GM21786 (cell line): ENCODE data around the gene IFIT1.
"Not testable (repeated sequence)": the region's sequence is repeated elsewhere in the genome, so short reads cannot be mapped to it uniquely, and the experiment has no call there.

Experiments
- ATAC-seq: cut with Tn5 transposase; IDR thresholded peaks from one replicate; pipeline ENCODE4 v1.9.1; 2021; ENCODE audit not compliant: unreplicated experiment

Gene IFIT1

DNA sequence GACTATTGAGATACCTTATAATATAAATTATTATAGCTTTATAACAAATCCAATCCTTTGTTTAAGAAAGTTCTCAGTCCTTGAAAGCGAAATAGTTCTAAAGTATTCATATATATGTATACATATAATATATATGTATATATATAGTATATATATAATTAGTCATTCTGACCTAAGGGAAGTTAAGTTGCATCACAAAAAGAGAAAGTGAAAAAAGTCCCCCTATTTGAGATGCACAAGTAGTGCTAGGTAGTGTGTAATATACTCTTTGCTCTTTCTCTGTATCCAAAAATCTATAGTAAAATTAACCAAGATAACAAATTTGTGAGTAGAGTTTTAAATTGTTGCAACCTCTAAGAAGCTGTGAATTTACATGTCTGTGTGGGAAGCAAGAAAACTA lies 27.9 kb upstream of the IFIT1 start:
- ATAC-seq, result peak; percentile 37

- ATAC-seq, result peak; percentile 72
Observed at GRCh38 chr10:89367529-89367928, 24.9 kb upstream of the IFIT1 start.

- ATAC-seq, result no peak
Observed at GRCh38 chr10:89368129-89368528, 24.3 kb upstream of the IFIT1 start.

- no peak for ATAC-seq
Observed at GRCh38 chr10:89369156-89370105, 23.0 kb upstream of the IFIT1 start.

DNA sequence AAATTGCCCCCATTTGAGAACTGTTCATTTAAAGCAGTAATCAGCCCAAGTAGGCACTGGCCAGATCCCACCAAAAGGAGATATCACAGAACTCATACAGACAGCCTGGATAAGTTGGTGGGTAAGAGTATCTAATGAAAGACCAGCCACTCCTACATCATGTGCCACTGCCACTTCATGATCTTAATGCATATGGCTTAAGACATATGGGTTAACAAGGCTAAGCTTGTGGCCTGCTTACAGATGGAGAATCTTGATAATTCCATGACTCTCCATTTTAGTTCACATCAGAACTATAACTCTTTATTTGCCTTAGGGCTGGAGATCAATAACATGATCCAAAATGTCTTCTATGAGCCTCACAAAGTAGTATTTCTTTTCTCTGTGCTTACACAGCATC lies 21.3 kb upstream of the IFIT1 start:
- ATAC-seq, result no peak

- no peak for ATAC-seq
Observed at GRCh38 chr10:89371987-89372386, 20.4 kb upstream of the IFIT1 start.

GRCh38 chr10:89373916-89374711 lies 18.3 kb upstream of the IFIT1 start:
- no peak for ATAC-seq

- no peak for ATAC-seq
Observed at GRCh38 chr10:89374713-89375141, 17.7 kb upstream of the IFIT1 start.

GRCh38 chr10:89377705-89378637 lies 14.5 kb upstream of the IFIT1 start, which contains the start of gene IFIT1B:
TSS of gene IFIT1B (plus strand) at chr10:89378056. CDS start at chr10:89378136, 80 bp downstream.
- ATAC-seq, result no peak

DNA sequence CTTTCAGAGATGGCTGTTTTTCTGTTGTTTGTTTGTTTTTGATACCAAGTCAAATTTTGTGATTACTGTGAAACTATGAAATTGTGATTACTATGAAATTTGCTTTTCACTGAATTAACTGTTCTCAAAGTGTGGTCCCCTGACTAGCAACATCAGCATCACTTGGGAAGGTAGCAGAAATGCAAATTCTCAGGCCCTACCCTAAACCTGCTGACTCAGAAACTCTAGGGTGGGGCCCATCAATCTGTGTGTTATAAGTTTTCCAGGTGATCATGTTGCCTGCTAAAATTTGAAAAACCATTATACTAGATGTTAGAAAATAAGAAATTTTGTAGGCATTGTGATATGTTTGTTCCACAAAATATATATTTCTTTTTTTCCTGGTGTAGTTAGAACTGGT lies 13.3 kb upstream of the IFIT1 start:
- ATAC-seq, result no peak

DNA sequence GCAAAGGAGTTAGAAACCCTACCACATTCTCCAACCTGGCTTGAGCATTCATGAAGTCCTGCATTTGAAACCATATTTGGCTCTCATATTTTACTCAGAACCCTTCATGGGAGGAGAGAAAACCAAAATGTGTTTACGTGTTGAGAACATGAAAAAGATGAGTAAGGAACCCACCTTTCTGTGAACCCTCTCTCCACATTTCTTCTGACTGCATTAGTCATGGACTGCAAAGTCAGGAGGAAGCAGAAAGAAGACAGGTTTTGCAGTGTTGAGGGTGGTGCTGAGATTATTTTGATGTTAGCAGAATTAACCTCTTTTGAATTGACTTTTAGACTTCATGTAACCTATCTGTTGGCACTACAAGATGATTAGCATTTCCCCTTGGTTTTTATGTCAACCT lies 9.7 kb upstream of the IFIT1 start:
- no peak for ATAC-seq

- no peak for ATAC-seq
Observed at GRCh38 chr10:89384474-89385340, 7.7 kb upstream of the IFIT1 start.

DNA sequence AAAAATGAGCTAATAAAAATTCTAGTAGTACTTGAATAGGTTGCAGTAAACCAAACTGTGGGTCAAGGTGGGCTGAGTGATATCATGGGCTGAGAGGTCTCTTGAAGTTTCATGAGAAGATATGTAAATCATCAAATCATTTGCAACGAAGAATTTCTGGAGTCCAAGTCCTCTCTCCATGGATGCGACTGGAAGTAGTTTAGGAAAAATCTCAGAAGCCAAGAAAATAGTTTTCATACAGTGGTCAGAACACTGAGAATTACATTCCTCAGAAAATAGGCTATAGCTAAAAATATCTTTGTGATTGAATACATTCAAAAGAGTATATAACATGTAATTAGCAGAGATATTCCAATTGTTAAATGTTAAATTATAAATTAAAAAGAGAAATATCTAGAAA lies 3.6 kb upstream of the IFIT1 start:
- no peak for ATAC-seq

DNA sequence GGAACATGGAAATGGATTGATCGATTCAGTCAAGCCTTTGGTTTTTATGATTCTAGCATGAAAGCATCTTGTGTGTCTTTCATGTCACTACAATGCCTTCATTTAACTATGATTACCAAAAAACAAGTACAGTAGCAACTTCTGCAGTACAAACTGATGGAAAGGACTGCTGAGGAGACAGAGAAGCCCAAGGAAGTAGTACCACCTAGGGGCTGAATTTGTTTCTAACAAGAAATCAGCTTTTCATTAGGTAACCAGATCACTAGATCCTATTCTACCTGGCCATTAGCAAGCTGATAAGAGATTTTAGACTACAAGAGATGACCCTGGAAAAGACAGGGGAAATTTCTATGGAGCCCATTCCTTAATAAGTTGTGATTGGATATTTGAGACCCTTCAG lies 3.2 kb upstream of the IFIT1 start:
- no peak for ATAC-seq

GRCh38 chr10:89390476-89391225 lies 1.8 kb upstream of the IFIT1 start:
- ATAC-seq, result no peak

- not testable (repeated sequence) for ATAC-seq
Observed at GRCh38 chr10:89391226-89391576, 1.2 kb upstream of the IFIT1 start.

- no peak for ATAC-seq
Observed at GRCh38 chr10:89392974-89393373, 551 bp downstream of the IFIT1 start.

GRCh38 chr10:89393898-89394297 lies 1.5 kb downstream of the IFIT1 start:
- no peak for ATAC-seq

- ATAC-seq, result no peak
Observed at GRCh38 chr10:89395141-89395540, 2.7 kb downstream of the IFIT1 start.
